BJ (cell line): ENCODE results near the gene CEBPG. TPM values are rescaled to one million over a fixed set of nuclear protein-coding genes. Genes with fewer than 3 reads are reported as not detected.

Experiments
- CTCF ChIA-PET: fragments of 350-600 bp; formaldehyde crosslinking; extraction: SDS; loops from one replicate; lab custom pipeline; 2021; ENCODE audit warnings: antibody characterized with exemption, inconsistent platforms; lab: Yijun Ruan, JAX
- POLR2A ChIA-PET: fragments of 300-600 bp; sonication (Branson Sonifier 250); formaldehyde crosslinking; extraction: SDS; loops from one replicate; lab custom pipeline; 2021; ENCODE audit warnings: antibody characterized with exemption; lab: Charles Lee
- DNase-seq: peaks from one replicate; pipeline ENCODE4 v3.0.0-alpha.2; 2011; ENCODE audit warnings: low read depth
- H3K27me3 ChIP-seq: 2 replicates; pipeline ENCODE4 v1.6.0; 2011; ENCODE audit warnings: low read length; ENCODE audit not compliant: control insufficient read depth, insufficient read depth
- H3K36me3 ChIP-seq: 2 replicates; pipeline ENCODE4 v1.5.1; 2011; ENCODE audit warnings: low read length; ENCODE audit not compliant: control insufficient read depth, insufficient read depth
- H3K4me3 ChIP-seq: 2 replicates; pipeline ENCODE4 v1.5.1; 2011; ENCODE audit warnings: low read depth, mild to moderate bottlenecking, control low read depth, low read length
- CTCF ChIP-seq: IDR thresholded peaks from 2 replicates; pipeline ENCODE4 v1.5.1; 2011; ENCODE audit warnings: low read depth, mild to moderate bottlenecking, control low read depth, inconsistent platforms, low read length, moderate library complexity; ENCODE audit not compliant: insufficient read depth
- polyA plus RNA-seq: library from polyadenylated mRNA; depleted of rRNA; stranded (reverse); fragments of >200 nt; gene quantifications from 2 replicates; pipeline ENCODE4 v1.2.3, GENCODE V29; 2011

Gene CEBPG
- polyA plus RNA-seq, 1 experiment, result 16.0 TPM

GRCh38 chr19:33427801-33428626, 54.5 kb downstream of the CEBPG start:
- POLR2A ChIA-PET, result no interaction called here
- no peaks in the 10 kb centered on the region for H3K36me3 ChIP-seq
- H3K4me3 ChIP-seq, result no peak overlapping the region
- no peaks in the 10 kb centered on the region for H3K27me3 ChIP-seq
- DNase-seq, result no peak
- no peak for TF ChIP-seq CTCF
- CTCF ChIA-PET, result interaction anchor here (1.0 to 4.9 kb wide), 4 partner anchors 11 to 342 kb away, joined by 4 to 125 read pairs (median 8); no protein-coding TSS in a partner anchor

- no peak for DNase-seq
- Histone ChIP-seq H3K36me3 (no peaks in the 10 kb centered on the region), H3K27me3 (no peaks in the 10 kb centered on the region), H3K4me3 (no peak overlapping the region)
- ChIA-PET POLR2A (no interaction called here), CTCF (interaction anchor here (1.1 to 4.9 kb wide), 5 partner anchors 10 to 349 kb away, joined by 3 to 125 read pairs (median 13); no protein-coding TSS in a partner anchor)
- no peak for TF ChIP-seq CTCF
These were observed 55.2 kb downstream of the CEBPG start for GRCh38 chr19:33428627-33429125.

- no peak for DNase-seq
- Histone ChIP-seq H3K27me3 (no peaks in the 10 kb centered on the region), H3K36me3 (no peaks in the 10 kb centered on the region), H3K4me3 (no peak overlapping the region)
- no peak for TF ChIP-seq CTCF
- ChIA-PET POLR2A (no interaction called here), CTCF (interaction anchor here (0.6 to 4.9 kb wide), 24 partner anchors 9 to 365 kb away, joined by 3 to 125 read pairs (median 4); partner anchors contain the start of gene PEPD)
These were observed 56.6 kb downstream of the CEBPG start for GRCh38 chr19:33429891-33430673.

GRCh38 chr19:33430674-33431277, 57.3 kb downstream of the CEBPG start:
- Histone ChIP-seq H3K27me3 (no peaks in the 10 kb centered on the region), H3K36me3 (no peaks in the 10 kb centered on the region), H3K4me3 (no peak overlapping the region)
- peak; percentile 92 for TF ChIP-seq CTCF
- no peak for DNase-seq
- ChIA-PET CTCF (interaction anchor here (0.6 to 4.9 kb wide), 23 partner anchors 9 to 364 kb away, joined by 3 to 125 read pairs (median 4); partner anchors contain the start of gene PEPD), POLR2A (no interaction called here)
